ENCODE measurements around the gene CREB5. TPM values are rescaled to one million over a fixed set of nuclear protein-coding genes. Genes with fewer than 3 reads are reported as not detected.

CREB5 gene
- total RNA-seq, 4 donors from 2014 or later: 16.8 to 22.4 (median 20.9) TPM

- TF ChIP-seq CTCF (IDR thresholded peaks at IDR 0.05) (no peak), EP300 (IDR thresholded peaks at IDR 0.05) (peak in 1 of 2 donors; percentile 82)
- Histone ChIP-seq H3K9me3 (no peaks in the 10 kb centered on the region), H3K4me1 (peaks cover 0 to 12% (median 3%) of the 10 kb centered on the region in 4 donors), H3K36me3 (no peaks in the 10 kb centered on the region), H3K4me3 (peak overlapping the region in 2 of 4 donors; percentile 6 to 12), H3K27me3 (no peaks in the 10 kb centered on the region), H3K27ac (peak overlapping the region in 2 of 4 donors; percentile 47 to 72)
- 45 to 55% methylated on average over 7 of the region's 7 CpGs for WGBS, 2 donors
- DNase-seq (ENCODE audit: low spot score in 2 of 2): peak in 1 of 2 donors; percentile 17
Measured at GRCh38 chr7:28432105-28432504, 19.8 kb downstream of the CREB5 start.

- Histone ChIP-seq H3K4me1 (peaks cover 0 to 12% (median 3%) of the 10 kb centered on the region in 4 donors), H3K27ac (no peak overlapping the region), H3K9me3 (no peaks in the 10 kb centered on the region), H3K36me3 (no peaks in the 10 kb centered on the region), H3K4me3 (no peak overlapping the region), H3K27me3 (no peaks in the 10 kb centered on the region)
- WGBS, 2 donors: 53 to 66% methylated on average over 2 of the region's 2 CpGs
- no peak for DNase-seq (ENCODE audit: low spot score in 2 of 2)
- peak in 1 of 2 donors; percentile 26 for TF ChIP-seq EP300 (IDR thresholded peaks at IDR 0.05)
- no peak for TF ChIP-seq CTCF (IDR thresholded peaks at IDR 0.05)
- no peak for TF ChIP-seq POLR2A (IDR thresholded peaks at IDR 0.05)
Measured at GRCh38 chr7:28433039-28433438, 20.7 kb downstream of the CREB5 start.

- Histone ChIP-seq H3K27ac (no peak overlapping the region), H3K4me3 (no peak overlapping the region), H3K36me3 (no peaks in the 10 kb centered on the region), H3K9me3 (no peaks in the 10 kb centered on the region), H3K27me3 (no peaks in the 10 kb centered on the region), H3K4me1 (peaks cover 0 to 12% (median 3%) of the 10 kb centered on the region in 4 donors)
- DNase-seq (ENCODE audit: low spot score in 2 of 2): peak in 1 of 2 donors; percentile 27
- WGBS, 2 donors: 59% methylated on average over 4 of the region's 4 CpGs
- TF ChIP-seq POLR2A (IDR thresholded peaks at IDR 0.05) (no peak), EP300 (IDR thresholded peaks at IDR 0.05) (no peak), CTCF (IDR thresholded peaks at IDR 0.05) (no peak)
Measured at GRCh38 chr7:28433699-28434219, 21.4 kb downstream of the CREB5 start.

- peaks cover 0 to 12% (median 3%) of the 10 kb centered on the region in 4 donors for H3K4me1 ChIP-seq
- TF ChIP-seq POLR2A (IDR thresholded peaks at IDR 0.05) (no peak), EP300 (IDR thresholded peaks at IDR 0.05) (no peak), CTCF (IDR thresholded peaks at IDR 0.05) (no peak)
Measured at GRCh38 chr7:28434510-28434909, 22.2 kb downstream of the CREB5 start.

GRCh38 chr7:28435152-28435551 lies 22.8 kb downstream of the CREB5 start:
- Histone ChIP-seq H3K9me3 (no peaks in the 10 kb centered on the region), H3K4me1 (peaks cover 0 to 12% (median 3%) of the 10 kb centered on the region in 4 donors), H3K36me3 (no peaks in the 10 kb centered on the region), H3K27ac (no peak overlapping the region), H3K4me3 (no peak overlapping the region), H3K27me3 (no peaks in the 10 kb centered on the region)
- 69 to 78% methylated on average over 4 of the region's 4 CpGs for WGBS, 2 donors
- DNase-seq (ENCODE audit: low spot score in 2 of 2): no peak
- TF ChIP-seq CTCF (IDR thresholded peaks at IDR 0.05): no peak
- no peak for TF ChIP-seq EP300 (IDR thresholded peaks at IDR 0.05)
- TF ChIP-seq POLR2A (IDR thresholded peaks at IDR 0.05): no peak

More at GRCh38 chr7:28434510-28434909, 22.2 kb downstream of the CREB5 start:
- Histone ChIP-seq H3K9me3 (no peaks in the 10 kb centered on the region), H3K4me3 (no peak overlapping the region), H3K27ac (no peak overlapping the region), H3K36me3 (no peaks in the 10 kb centered on the region), H3K27me3 (no peaks in the 10 kb centered on the region)
- 60 to 62% methylated on average over 1 of the region's 1 CpG for WGBS, 2 donors
- no peak for DNase-seq (ENCODE audit: low spot score in 2 of 2)
